Measurements from ENCODE around the gene AFG1L. TPM values are rescaled to one million over a fixed set of nuclear protein-coding genes. Genes with fewer than 3 reads are reported as not detected.

AFG1L gene
- total and polyA plus RNA-seq, 7 donors, result 2.1 to 6.9 (median 3.5) TPM

GRCh38 chr6:108549241-108549640 is 254.4 kb downstream of the AFG1L start:
- DNase-seq, result no peak
- no peak for TF ChIP-seq POLR2A (IDR thresholded peaks at IDR 0.05)
- TF ChIP-seq CTCF (IDR thresholded peaks at IDR 0.05), result no peak
- Histone ChIP-seq H3K4me3 (no peak overlapping the region), H3K27ac (no peak overlapping the region), H3K27me3 (no peaks in the 10 kb centered on the region), H3K9me3 (no peaks in the 10 kb centered on the region), H3K36me3 (no peaks in the 10 kb centered on the region), H3K4me1 (peaks cover 0 to 6% (median 4%) of the 10 kb centered on the region in 4 donors)
- 93 to 96% methylated on average over 1 of the region's 1 CpG for WGBS, 2 donors
- intact Hi-C loops (cut with DNase I), result no loop called here

- H3K9me3 ChIP-seq, result no peaks in the 10 kb centered on the region
- TF ChIP-seq EP300 (IDR thresholded peaks at IDR 0.05) (no peak), CTCF (IDR thresholded peaks at IDR 0.05) (no peak), POLR2AphosphoS5 (IDR thresholded peaks at IDR 0.05) (no peak), POLR2A (IDR thresholded peaks at IDR 0.05) (no peak)
- no peak overlapping the region for H3K27ac ChIP-seq
- WGBS, 2 donors, result 80 to 81% methylated on average over 3 of the region's 3 CpGs
- H3K27me3 ChIP-seq, result no peaks in the 10 kb centered on the region
- intact Hi-C loops (cut with DNase I), result loop anchor here (10.0 kb wide), 1 partner anchor 835 kb away; the partner anchor contains the start of gene CD164
- no peak overlapping the region for H3K4me3 ChIP-seq
- H3K36me3 ChIP-seq, result no peaks in the 10 kb centered on the region
- no peak for DNase-seq
- H3K4me1 ChIP-seq, result peaks cover 0 to 3% (median 3%) of the 10 kb centered on the region in 4 donors
Observed at GRCh38 chr6:108549741-108550140, 254.9 kb downstream of the AFG1L start.

GRCh38 chr6:108550256-108550655 is 255.4 kb downstream of the AFG1L start:
- intact Hi-C loops (cut with DNase I), result loop anchor here (10.0 kb wide), 1 partner anchor 835 kb away; the partner anchor contains the start of gene CD164
- Histone ChIP-seq H3K36me3 (no peaks in the 10 kb centered on the region), H3K9me3 (no peaks in the 10 kb centered on the region), H3K4me1 (peaks cover 0 to 7% (median 4%) of the 10 kb centered on the region in 4 donors), H3K27ac (no peak overlapping the region), H3K4me3 (no peak overlapping the region), H3K27me3 (no peaks in the 10 kb centered on the region)
- no peak for TF ChIP-seq EP300 (IDR thresholded peaks at IDR 0.05)
- no peak for TF ChIP-seq CTCF (IDR thresholded peaks at IDR 0.05)
- TF ChIP-seq POLR2A (IDR thresholded peaks at IDR 0.05), result no peak
- TF ChIP-seq POLR2AphosphoS5 (IDR thresholded peaks at IDR 0.05), result no peak
- DNase-seq, result no peak
- 72 to 83% methylated on average over 3 of the region's 3 CpGs for WGBS, 2 donors

GRCh38 chr6:108555399-108556052 is 260.7 kb downstream of the AFG1L start:
- Histone ChIP-seq H3K27ac (peak overlapping the region; percentile 96 to 100 (median 99)), H3K27me3 (no peaks in the 10 kb centered on the region), H3K4me3 (no peak overlapping the region), H3K9me3 (no peaks in the 10 kb centered on the region), H3K4me1 (peaks cover 2 to 30% (median 27%) of the 10 kb centered on the region in 4 donors), H3K36me3 (no peaks in the 10 kb centered on the region)
- DNase-seq, result no peak
- no peak for TF ChIP-seq POLR2A (IDR thresholded peaks at IDR 0.05)
- TF ChIP-seq EP300 (IDR thresholded peaks at IDR 0.05), result no peak
- TF ChIP-seq POLR2AphosphoS5 (IDR thresholded peaks at IDR 0.05), result no peak
- no peak for TF ChIP-seq CTCF (IDR thresholded peaks at IDR 0.05)
- WGBS, 2 donors, result 85 to 92% methylated on average over 7 of the region's 7 CpGs
- intact Hi-C loops (cut with DNase I), result loop anchor here (2.0 to 10.0 kb wide), 8 partner anchors 37 to 1063 kb away; partner anchors contain the start of genes CD164 and SOBP
